Measurements from ENCODE around the gene ARHGAP31.
A peak's percentile ranks its signal among the peaks of the same experiment; 100 is the strongest.

ARHGAP31 gene

GRCh38 chr3:119293871-119294695 is at the start of gene ARHGAP31:
Gene ARHGAP31 (plus strand): TSS chr3:119294383. CDS start chr3:119294905, 522 bp downstream.
- H3K4me3 ChIP-seq (ENCODE audit: low read length): peak within 1 kb of the TSS; percentile 60
- DNase-seq (ENCODE audit: low read depth): peak; percentile 42
- no peak for TF ChIP-seq CTCF (IDR thresholded peaks at IDR 0.05; ENCODE audit: insufficient read depth, low read depth, low read length, missing control alignments)

GRCh38 chr3:119245778-119246177 is 48.4 kb upstream of the ARHGAP31 start:
- no peak for TF ChIP-seq CTCF (IDR thresholded peaks at IDR 0.05; ENCODE audit: insufficient read depth, low read depth, low read length, missing control alignments)
- DNase-seq (ENCODE audit: low read depth): no peak
- no peak overlapping the region for H3K4me3 ChIP-seq (ENCODE audit: low read length)

- no peak for TF ChIP-seq CTCF (IDR thresholded peaks at IDR 0.05; ENCODE audit: insufficient read depth, low read depth, low read length, missing control alignments)
- DNase-seq (ENCODE audit: low read depth): no peak
Measured at GRCh38 chr3:119255214-119255613, 39.0 kb upstream of the ARHGAP31 start.

GRCh38 chr3:119257111-119257510 is 37.1 kb upstream of the ARHGAP31 start:
- no peak for TF ChIP-seq CTCF (IDR thresholded peaks at IDR 0.05; ENCODE audit: insufficient read depth, low read depth, low read length, missing control alignments)
- no peak overlapping the region for H3K4me3 ChIP-seq (ENCODE audit: low read length)
- no peak for DNase-seq (ENCODE audit: low read depth)

More at GRCh38 chr3:119255214-119255613, 39.0 kb upstream of the ARHGAP31 start:
- no peak overlapping the region for H3K4me3 ChIP-seq (ENCODE audit: low read length)

- no peak for TF ChIP-seq CTCF (IDR thresholded peaks at IDR 0.05; ENCODE audit: insufficient read depth, low read depth, low read length, missing control alignments)
- no peak overlapping the region for H3K4me3 ChIP-seq (ENCODE audit: low read length)
- peak; percentile 19 for DNase-seq (ENCODE audit: low read depth)
Measured at GRCh38 chr3:119257654-119258410, 36.4 kb upstream of the ARHGAP31 start.

- DNase-seq (ENCODE audit: low read depth): no peak
- no peak for TF ChIP-seq CTCF (IDR thresholded peaks at IDR 0.05; ENCODE audit: insufficient read depth, low read depth, low read length, missing control alignments)
- no peak overlapping the region for H3K4me3 ChIP-seq (ENCODE audit: low read length)
Measured at GRCh38 chr3:119258915-119259314, 35.3 kb upstream of the ARHGAP31 start.

All from epithelial cell of esophagus (primary cell).